Right renal cortex interstitium (tissue), 3 donors: ENCODE data around the gene MCCC1. TPM values are rescaled to one million over a fixed set of nuclear protein-coding genes. Genes with fewer than 3 reads are reported as not detected.
"Not testable (repeated sequence)": the region's sequence is repeated elsewhere in the genome, so short reads cannot be mapped to it uniquely, and the experiment has no call there.

ENCODE experiments used
- DNase-seq, 3 donors: peaks; one replicate each; pipeline ENCODE4 v3.0.0-alpha.2; 2013; ENCODE audit warnings: low read depth in 3 of 3, low spot score in 2 of 3
- polyA plus RNA-seq, 3 donors: library from polyadenylated mRNA; unstranded; fragments of 120-200 nt; gene quantifications; one replicate each; pipeline ENCODE4 v1.2.1, GENCODE V29; 2013; ENCODE audit not compliant: insufficient read length in 3 of 3

The MCCC1 gene
- polyA plus RNA-seq, 3 donors: 55.6 to 63.3 (median 61.2) TPM

- not testable (repeated sequence) for DNase-seq
Measured at GRCh38 chr3:182993486-182994201, 105.7 kb downstream of the MCCC1 start.

- no peak for DNase-seq
Measured at GRCh38 chr3:182989566-182989965, 109.7 kb downstream of the MCCC1 start.

- no peak for DNase-seq
Measured at GRCh38 chr3:182986021-182986420, 113.3 kb downstream of the MCCC1 start.

- DNase-seq: no peak
Measured at GRCh38 chr3:182983876-182984275, 115.4 kb downstream of the MCCC1 start.

- no peak for DNase-seq
Measured at GRCh38 chr3:182981038-182981380, 118.3 kb downstream of the MCCC1 start.

- peak in 2 of 3 donors; percentile 63 for DNase-seq
Measured at GRCh38 chr3:182980204-182981037, 118.9 kb downstream of the MCCC1 start, which contains the start of gene DCUN1D1. Gene DCUN1D1, minus strand, starts transcription at chr3:182980538. Its CDS starts 49 bp downstream, at chr3:182980489.

- DNase-seq: peak in 1 of 3 donors; percentile 21
Measured at GRCh38 chr3:182979674-182980191, 119.6 kb downstream of the MCCC1 start.

- DNase-seq: no peak
Measured at GRCh38 chr3:182979103-182979673, 120.1 kb downstream of the MCCC1 start.

GRCh38 chr3:182978387-182978786, 120.9 kb downstream of the MCCC1 start:
- no peak for DNase-seq

GRCh38 chr3:182973047-182973446, 126.2 kb downstream of the MCCC1 start:
- DNase-seq: no peak

GRCh38 chr3:182972387-182972786, 126.9 kb downstream of the MCCC1 start:
- no peak for DNase-seq

GRCh38 chr3:182971637-182972036, 127.7 kb downstream of the MCCC1 start:
- DNase-seq: peak in 1 of 3 donors; percentile 29

GRCh38 chr3:182970811-182971418, 128.4 kb downstream of the MCCC1 start:
- no peak for DNase-seq

GRCh38 chr3:182969853-182970252, 129.4 kb downstream of the MCCC1 start:
- DNase-seq: no peak

GRCh38 chr3:182969277-182969676, 130.0 kb downstream of the MCCC1 start:
- DNase-seq: no peak

- DNase-seq: no peak
Measured at GRCh38 chr3:182967218-182968204, 131.8 kb downstream of the MCCC1 start.

- no peak for DNase-seq
Measured at GRCh38 chr3:182965861-182966366, 133.4 kb downstream of the MCCC1 start.
